H9 (cell line): ENCODE results near the gene ERC2. TPM values are rescaled to one million over a fixed set of nuclear protein-coding genes. Genes with fewer than 3 reads are reported as not detected.

Experiments used
- DNase-seq: peaks from one replicate; pipeline ENCODE4 v3.0.0-alpha.2; 2017
- H2AFZ ChIP-seq: one replicate; pipeline ENCODE4 v1.6.1; 2013; ENCODE audit warnings: mild to moderate bottlenecking, low read length, control low read depth, moderate library complexity
- H2AK5ac ChIP-seq: 2 replicates; pipeline ENCODE4 v1.6.1; 2013; ENCODE audit warnings: low read length, control low read depth, mixed read lengths; ENCODE audit not compliant: insufficient read length
- H2BK120ac ChIP-seq: one replicate; pipeline ENCODE4 v1.6.1; 2013; ENCODE audit warnings: low read depth, mild to moderate bottlenecking, low read length, control low read depth, inconsistent platforms; ENCODE audit not compliant: poor library complexity, severe bottlenecking
- H2BK12ac ChIP-seq: 2 replicates; pipeline ENCODE4 v1.6.1; 2013; ENCODE audit warnings: low read length, control low read depth, mixed read lengths, low read depth; ENCODE audit not compliant: insufficient read length
- H2BK15ac ChIP-seq: 2 replicates; pipeline ENCODE4 v1.6.1; 2013; ENCODE audit warnings: low read depth, low read length, control low read depth
- H2BK20ac ChIP-seq: one replicate; pipeline ENCODE4 v1.6.1; 2013; ENCODE audit warnings: low read depth, mild to moderate bottlenecking, low read length, control low read depth, inconsistent platforms; ENCODE audit not compliant: poor library complexity, severe bottlenecking
- H2BK5ac ChIP-seq: 2 replicates; pipeline ENCODE4 v1.6.1; 2013; ENCODE audit warnings: low read length, control low read depth, mixed read lengths; ENCODE audit not compliant: insufficient read length
- H3K14ac ChIP-seq: 2 replicates; pipeline ENCODE4 v1.6.1; 2013; ENCODE audit warnings: low read length, control low read depth; ENCODE audit not compliant: insufficient read depth
- H3K18ac ChIP-seq: 2 replicates; pipeline ENCODE4 v1.6.1; 2013; ENCODE audit warnings: low read depth, mild to moderate bottlenecking, mixed read lengths, low read length, control low read depth; ENCODE audit not compliant: insufficient read length
- H3K23ac ChIP-seq: 2 replicates; pipeline ENCODE4 v1.6.1; 2013; ENCODE audit warnings: low read length, control low read depth, mixed read lengths, low read depth; ENCODE audit not compliant: insufficient read length
- H3K23me2 ChIP-seq: 2 replicates; pipeline ENCODE4 v1.6.1; 2013; ENCODE audit warnings: low read depth, mild to moderate bottlenecking, mixed read lengths, low read length, control low read depth; ENCODE audit not compliant: insufficient read length, poor library complexity, severe bottlenecking
- H3K27ac ChIP-seq: 2 replicates; pipeline ENCODE4 v1.5.1; 2013; ENCODE audit warnings: low read length, control low read depth, mixed read lengths, low read depth; ENCODE audit not compliant: insufficient read length
- H3K27me3 ChIP-seq: 2 replicates; pipeline ENCODE4 v1.6.1; 2013; ENCODE audit warnings: low read length, control low read depth, inconsistent platforms; ENCODE audit not compliant: insufficient read depth
- H3K4ac ChIP-seq: 2 replicates; pipeline ENCODE4 v1.6.1; 2013; ENCODE audit warnings: low read depth, mild to moderate bottlenecking, control low read depth, inconsistent platforms, low read length, moderate library complexity
- H3K4me1 ChIP-seq: 2 replicates; pipeline ENCODE4 v1.6.1; 2013; ENCODE audit warnings: low read length, control low read depth, inconsistent platforms; ENCODE audit not compliant: insufficient read depth
- H3K4me2 ChIP-seq: 2 replicates; pipeline ENCODE4 v1.6.1; 2013; ENCODE audit warnings: low read length, control low read depth, mixed read lengths; ENCODE audit not compliant: insufficient read length, insufficient read depth
- H3K56ac ChIP-seq: 2 replicates; pipeline ENCODE4 v1.6.1; 2013; ENCODE audit warnings: low read depth, mild to moderate bottlenecking, mixed read lengths, low read length, control low read depth; ENCODE audit not compliant: insufficient read length
- H3K79me1 ChIP-seq: 2 replicates; pipeline ENCODE4 v1.6.1; 2013; ENCODE audit warnings: low read depth, mild to moderate bottlenecking, moderate library complexity, low read length, control low read depth, inconsistent platforms; ENCODE audit not compliant: insufficient read depth, poor library complexity, severe bottlenecking
- H3K79me2 ChIP-seq: 2 replicates; pipeline ENCODE4 v1.6.1; 2013; ENCODE audit warnings: low read length, control low read depth, inconsistent platforms; ENCODE audit not compliant: insufficient read depth
- H3K9ac ChIP-seq: 2 replicates; pipeline ENCODE4 v1.6.1; 2013; ENCODE audit warnings: low read length, control low read depth, mixed read lengths; ENCODE audit not compliant: insufficient read length; ENCODE audit errors: extremely low read depth
- H3K9me3 ChIP-seq: one replicate; pipeline ENCODE4 v1.6.1; 2013; ENCODE audit warnings: low read depth, low read length, inconsistent platforms; ENCODE audit not compliant: control insufficient read depth
- H3T11ph ChIP-seq: one replicate; pipeline ENCODE4 v1.6.1; 2013; ENCODE audit warnings: mild to moderate bottlenecking, low read length, control low read depth, inconsistent platforms
- H4K20me1 ChIP-seq: one replicate; pipeline ENCODE4 v1.6.1; 2013; ENCODE audit not compliant: control insufficient read depth, insufficient read length, insufficient read depth
- H4K5ac ChIP-seq: 2 replicates; pipeline ENCODE4 v1.6.1; 2013; ENCODE audit warnings: low read depth, mild to moderate bottlenecking, mixed read lengths, low read length, control low read depth; ENCODE audit not compliant: insufficient read length
- H4K8ac ChIP-seq: replicated peaks from 2 replicates; pipeline ENCODE4 v1.6.1; 2013; ENCODE audit warnings: low read length, control low read depth, mixed read lengths, low read depth; ENCODE audit not compliant: insufficient read length
- H4K91ac ChIP-seq: 2 replicates; pipeline ENCODE4 v1.6.1; 2013; ENCODE audit warnings: low read depth, mild to moderate bottlenecking, moderate library complexity, mixed read lengths, low read length, control low read depth; ENCODE audit not compliant: insufficient read length
- H3K27ac Mint-ChIP-seq, 3 experiments: 2 replicates in 2 of 3; 3 replicates in 1 of 3; pipeline ENCODE4 v1.8.0; 2020 to 2021; ENCODE audit warnings: mixed read lengths in 3 of 3, mild to moderate bottlenecking in 1 of 3, moderate library complexity in 1 of 3
- H3K27me3 Mint-ChIP-seq: 2 replicates; pipeline ENCODE4 v1.8.0; 2021; ENCODE audit warnings: low read depth, mild to moderate bottlenecking, moderate library complexity, mixed read lengths
- H3K36me3 Mint-ChIP-seq, 3 experiments: 2 replicates in 2 of 3; 3 replicates in 1 of 3; pipeline ENCODE4 v1.8.0; 2020 to 2021; ENCODE audit warnings: low read depth in 3 of 3, mixed read lengths in 3 of 3; ENCODE audit not compliant: insufficient read depth in 1 of 3
- H3K4me1 Mint-ChIP-seq, 2 experiments: 2 replicates each; pipeline ENCODE4 v1.8.0; 2020; ENCODE audit warnings: mixed read lengths in 2 of 2
- H3K4me3 Mint-ChIP-seq, 2 experiments: 2 replicates in 1 of 2; 3 replicates in 1 of 2; pipeline ENCODE4 v1.8.0; 2020 to 2021; ENCODE audit warnings: mild to moderate bottlenecking in 2 of 2, mixed read lengths in 2 of 2, moderate library complexity in 1 of 2
- H3K9me3 Mint-ChIP-seq, 2 experiments: 2 replicates in 1 of 2; 3 replicates in 1 of 2; pipeline ENCODE4 v1.8.0; 2020; ENCODE audit warnings: mild to moderate bottlenecking in 2 of 2, mixed read lengths in 2 of 2, moderate library complexity in 1 of 2
- WGBS: extraction: QIAGEN DNeasy Blood & Tissue Kit; methylation state at CpG from one replicate; pipeline ENCODE4 v1.1.7; 2013; ENCODE audit warnings: missing lambda C conversion rate, low lambda C conversion rate, mixed read lengths; ENCODE audit not compliant: insufficient read length; ENCODE audit errors: extremely low coverage; 5-methylcytosine and 5-hydroxymethylcytosine counted together
- total RNA-seq: library from RNA; stranded (reverse); gene quantifications from 2 replicates; pipeline ENCODE4 v1.2.1, GENCODE V29; 2021
- TF ChIP-seq, protein P1 (sequence below): fragments of 200-600 bp; sonication (generic); conservative IDR thresholded peaks from 3 replicates; pipeline ENCODE4 v1.8.0; 2021; ENCODE audit warnings: antibody characterized with exemption, mild to moderate bottlenecking

The ERC2 gene
- total RNA-seq, 1 experiment from 2014 or later, result 15.4 TPM

DNA sequence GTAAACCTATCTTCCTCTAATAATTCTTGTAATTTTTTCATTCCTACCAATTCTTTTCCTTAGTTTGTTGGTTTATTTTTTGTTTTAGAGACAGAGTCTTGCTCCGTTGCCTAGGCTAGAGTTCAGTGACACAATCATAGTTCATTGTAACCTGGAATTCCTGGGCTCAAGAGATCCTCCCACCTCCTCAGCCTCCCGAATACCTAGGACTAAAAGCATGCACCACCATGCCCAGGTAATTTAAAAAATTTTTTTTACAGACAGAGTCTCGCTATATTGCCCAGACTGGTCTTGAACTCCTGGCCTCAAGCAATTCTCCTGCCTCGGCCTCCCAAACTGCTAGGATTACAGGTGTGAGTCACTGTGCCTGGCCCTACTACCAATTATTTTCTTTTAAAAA lies 220.2 kb downstream of the ERC2 start:
- H3K79me1 ChIP-seq, result no peaks in the 10 kb centered on the region
- no peak overlapping the region for H3K18ac ChIP-seq
- no peak overlapping the region for H3K27ac ChIP-seq
- no peak overlapping the region for H3K27ac Mint-ChIP-seq
- H3K27me3 ChIP-seq, result no peaks in the 10 kb centered on the region
- H3K4me3 Mint-ChIP-seq, result no peak overlapping the region
- no peak overlapping the region for H4K5ac ChIP-seq
- no peak overlapping the region for H2BK12ac ChIP-seq
- H3K4me1 ChIP-seq, result 0 out of 2 replicates have a peak, but pooled peaks cover 2% of the 10 kb centered on the region
- peaks cover 16 to 24% of the 10 kb centered on the region in 2 experiments for H3K4me1 Mint-ChIP-seq
- no peak overlapping the region for H3K56ac ChIP-seq
- H3K4ac ChIP-seq, result no peak overlapping the region
- H4K8ac ChIP-seq, result no peak overlapping the region
- no peak overlapping the region for H3K23ac ChIP-seq
- H2BK120ac ChIP-seq, result no peak overlapping the region
- H2AFZ ChIP-seq, result no peak overlapping the region
- no CpG with 5 or more reads among the region's 4 CpGs for WGBS
- no peaks in the 10 kb centered on the region for H4K20me1 ChIP-seq
- no peaks in the 10 kb centered on the region for H3K79me2 ChIP-seq
- no peaks in the 10 kb centered on the region for H3K36me3 Mint-ChIP-seq
- H2BK5ac ChIP-seq, result no peak overlapping the region
- no peak for DNase-seq
- H2AK5ac ChIP-seq, result no peak overlapping the region
- H2BK20ac ChIP-seq, result no peak overlapping the region
- H3K4me2 ChIP-seq, result no peak overlapping the region
- H3K9ac ChIP-seq, result no peak overlapping the region
- H2BK15ac ChIP-seq, result no peak overlapping the region
- no peak overlapping the region for H3T11ph ChIP-seq
- H3K27me3 Mint-ChIP-seq, result no peaks in the 10 kb centered on the region
- no peak overlapping the region for H4K91ac ChIP-seq
- no peaks in the 10 kb centered on the region for H3K23me2 ChIP-seq
- no peaks in the 10 kb centered on the region for H3K9me3 Mint-ChIP-seq
- no peaks in the 10 kb centered on the region for H3K9me3 ChIP-seq
- H3K14ac ChIP-seq, result no peak overlapping the region
- TF ChIP-seq, protein P1, sequence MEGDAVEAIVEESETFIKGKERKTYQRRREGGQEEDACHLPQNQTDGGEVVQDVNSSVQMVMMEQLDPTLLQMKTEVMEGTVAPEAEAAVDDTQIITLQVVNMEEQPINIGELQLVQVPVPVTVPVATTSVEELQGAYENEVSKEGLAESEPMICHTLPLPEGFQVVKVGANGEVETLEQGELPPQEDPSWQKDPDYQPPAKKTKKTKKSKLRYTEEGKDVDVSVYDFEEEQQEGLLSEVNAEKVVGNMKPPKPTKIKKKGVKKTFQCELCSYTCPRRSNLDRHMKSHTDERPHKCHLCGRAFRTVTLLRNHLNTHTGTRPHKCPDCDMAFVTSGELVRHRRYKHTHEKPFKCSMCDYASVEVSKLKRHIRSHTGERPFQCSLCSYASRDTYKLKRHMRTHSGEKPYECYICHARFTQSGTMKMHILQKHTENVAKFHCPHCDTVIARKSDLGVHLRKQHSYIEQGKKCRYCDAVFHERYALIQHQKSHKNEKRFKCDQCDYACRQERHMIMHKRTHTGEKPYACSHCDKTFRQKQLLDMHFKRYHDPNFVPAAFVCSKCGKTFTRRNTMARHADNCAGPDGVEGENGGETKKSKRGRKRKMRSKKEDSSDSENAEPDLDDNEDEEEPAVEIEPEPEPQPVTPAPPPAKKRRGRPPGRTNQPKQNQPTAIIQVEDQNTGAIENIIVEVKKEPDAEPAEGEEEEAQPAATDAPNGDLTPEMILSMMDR, result no peak
